22Rv1 (cell line): ENCODE measurements around the gene PLXDC2.

ENCODE experiments used
- ZFX ChIP-seq: fragments of 450-650 bp; IDR thresholded peaks from 2 replicates; pipeline ENCODE4 v1.6.1; 2017; ENCODE audit warnings: antibody characterized with exemption, borderline replicate concordance
- TF ChIP-seq, protein P1 (sequence below): fragments of 450-650 bp; IDR thresholded peaks from 2 replicates; pipeline ENCODE4 v1.5.1; 2017; ENCODE audit warnings: mild to moderate bottlenecking

DNA sequence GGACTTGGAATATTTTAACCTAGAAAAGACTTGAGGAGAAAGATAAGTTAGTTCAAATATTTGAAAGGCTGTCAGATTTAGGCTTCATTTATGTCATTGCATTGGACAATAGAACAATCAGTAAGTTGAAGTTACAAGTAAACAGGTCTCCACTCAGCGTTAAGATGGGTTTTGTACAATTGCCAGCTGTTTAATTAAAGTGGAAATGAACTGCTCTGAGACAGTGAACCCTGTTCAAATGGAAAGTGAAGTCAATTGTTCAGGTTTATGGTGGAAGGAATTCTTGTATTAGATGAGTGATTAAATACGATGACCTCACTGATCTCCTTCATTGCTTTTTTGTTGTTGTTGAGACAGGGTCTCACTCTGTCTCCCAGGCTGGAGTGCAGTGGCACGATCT lies 151.7 kb downstream of the PLXDC2 start:
- TF ChIP-seq, protein P1, sequence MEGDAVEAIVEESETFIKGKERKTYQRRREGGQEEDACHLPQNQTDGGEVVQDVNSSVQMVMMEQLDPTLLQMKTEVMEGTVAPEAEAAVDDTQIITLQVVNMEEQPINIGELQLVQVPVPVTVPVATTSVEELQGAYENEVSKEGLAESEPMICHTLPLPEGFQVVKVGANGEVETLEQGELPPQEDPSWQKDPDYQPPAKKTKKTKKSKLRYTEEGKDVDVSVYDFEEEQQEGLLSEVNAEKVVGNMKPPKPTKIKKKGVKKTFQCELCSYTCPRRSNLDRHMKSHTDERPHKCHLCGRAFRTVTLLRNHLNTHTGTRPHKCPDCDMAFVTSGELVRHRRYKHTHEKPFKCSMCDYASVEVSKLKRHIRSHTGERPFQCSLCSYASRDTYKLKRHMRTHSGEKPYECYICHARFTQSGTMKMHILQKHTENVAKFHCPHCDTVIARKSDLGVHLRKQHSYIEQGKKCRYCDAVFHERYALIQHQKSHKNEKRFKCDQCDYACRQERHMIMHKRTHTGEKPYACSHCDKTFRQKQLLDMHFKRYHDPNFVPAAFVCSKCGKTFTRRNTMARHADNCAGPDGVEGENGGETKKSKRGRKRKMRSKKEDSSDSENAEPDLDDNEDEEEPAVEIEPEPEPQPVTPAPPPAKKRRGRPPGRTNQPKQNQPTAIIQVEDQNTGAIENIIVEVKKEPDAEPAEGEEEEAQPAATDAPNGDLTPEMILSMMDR: no peak
- no peak for TF ChIP-seq ZFX
